Measurements from ENCODE around the gene TPP1. TPM values are rescaled to one million over a fixed set of nuclear protein-coding genes. Genes with fewer than 3 reads are reported as not detected.

TPP1 gene
- polyA plus RNA-seq, 1 donor (not counting 4 experiments of a cell fraction or from before 2014, with no cell fraction given): 55.3 TPM

DNA sequence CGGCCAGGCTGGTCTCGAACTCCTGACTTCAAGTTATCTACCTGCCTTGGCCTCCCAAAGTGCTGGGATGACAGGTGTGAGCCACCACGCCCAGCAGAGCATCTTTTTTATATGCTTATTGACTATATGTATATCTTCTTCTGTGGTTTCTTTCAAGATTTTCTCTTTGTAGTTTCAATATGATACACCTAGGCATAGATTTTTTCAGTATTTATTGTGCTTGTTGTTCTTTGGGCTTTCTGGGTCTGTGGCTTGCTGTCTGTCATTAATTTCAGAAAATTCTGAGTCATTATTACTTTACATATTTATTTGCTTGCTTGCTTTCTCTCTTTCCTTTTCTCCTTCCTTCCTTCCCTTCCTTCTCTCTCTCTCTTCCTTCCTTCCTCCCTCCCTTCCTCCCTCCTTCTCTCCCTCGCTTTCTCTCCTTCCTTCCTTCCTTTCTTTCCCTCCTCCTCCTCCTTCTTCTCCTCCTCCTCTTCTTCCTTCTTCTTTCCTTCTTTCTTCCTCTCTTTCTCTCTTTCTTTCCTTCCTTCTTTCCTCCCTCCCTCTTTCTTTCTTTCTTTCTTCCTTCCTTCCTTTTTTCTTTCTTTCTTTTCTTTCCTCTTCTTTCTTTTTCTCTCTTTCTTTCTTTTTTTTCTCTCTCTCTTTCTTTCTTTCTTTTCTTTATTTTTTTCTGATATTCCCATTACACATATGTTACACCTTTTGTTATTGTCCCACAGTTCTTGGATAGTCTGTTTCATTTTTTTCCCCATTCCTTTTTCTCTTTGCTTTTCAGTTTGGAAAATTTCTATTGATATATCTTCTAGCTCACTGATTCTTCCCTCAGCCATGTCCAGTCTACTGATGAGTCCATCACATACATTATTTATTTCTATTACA lies 47.3 kb upstream of the TPP1 start:
- no peaks in the 10 kb centered on the region for H3K9me3 ChIP-seq (ENCODE audit: control insufficient read depth, low read depth, low read length)
- no peak for TF ChIP-seq CTCF (optimal IDR thresholded peaks at IDR 0.05 in 1 of 3, IDR thresholded peaks at IDR 0.05 in 1 of 3, conservative IDR thresholded peaks at IDR 0.05 in 1 of 3; ENCODE audit: extremely low read depth in 1 of 3, insufficient read depth in 2 of 3, low read length in 3 of 3)
- no peak for TF ChIP-seq EZH2 (IDR thresholded peaks at IDR 0.05; ENCODE audit: low read length)
- no peak overlapping the region for H2AFZ ChIP-seq (ENCODE audit: control insufficient read depth, low read length)
- H3K9ac ChIP-seq (ENCODE audit: control insufficient read depth, extremely low read depth, insufficient read depth, low read length): no peak overlapping the region
- H3K36me3 ChIP-seq (ENCODE audit: control insufficient read depth in 2 of 2, extremely low read depth in 1 of 2, insufficient read depth in 2 of 2, low read length in 2 of 2): no peaks in the 10 kb centered on the region
- no peak overlapping the region for H3K4me3 ChIP-seq (ENCODE audit: control insufficient read depth in 2 of 3, extremely low read depth in 1 of 3, insufficient read depth in 2 of 3, low read depth in 1 of 3, low read length in 3 of 3)
- peaks cover 2% of the 10 kb centered on the region for H3K27me3 ChIP-seq (ENCODE audit: control insufficient read depth, extremely low read depth, insufficient read depth, low read length)
- H3K4me1 ChIP-seq (ENCODE audit: control insufficient read depth, extremely low read depth, insufficient read depth, low read length): no peaks in the 10 kb centered on the region
- FAIRE-seq: no peak
- dilution Hi-C loops (cut with MboI; ENCODE audit: extremely low pct_ligation_motif_present, low sequenced_read_pairs): no loop called here
- H3K27ac ChIP-seq (ENCODE audit: control insufficient read depth, insufficient read depth, low read length): no peak overlapping the region
- no peak for DNase-seq (ENCODE audit: low read depth, low spot score)
- H3K9me1 ChIP-seq (ENCODE audit: control insufficient read depth, extremely low read depth, insufficient read depth, low read length): no peaks in the 10 kb centered on the region
- no peaks in the 10 kb centered on the region for H3K79me2 ChIP-seq (ENCODE audit: control insufficient read depth, insufficient read depth, low read length)
- no peak overlapping the region for H3K4me2 ChIP-seq (ENCODE audit: control insufficient read depth, extremely low read depth, insufficient read depth, low read depth, low read length)
- H4K20me1 ChIP-seq (ENCODE audit: control insufficient read depth, extremely low read depth, insufficient read depth, low read length): no peaks in the 10 kb centered on the region

- Histone ChIP-seq H3K27me3 (ENCODE audit: control insufficient read depth, extremely low read depth, insufficient read depth, low read length) (peaks cover 2% of the 10 kb centered on the region), H3K9ac (ENCODE audit: control insufficient read depth, extremely low read depth, insufficient read depth, low read length) (no peak overlapping the region), H3K4me2 (ENCODE audit: control insufficient read depth, extremely low read depth, insufficient read depth, low read depth, low read length) (no peak overlapping the region), H3K79me2 (ENCODE audit: control insufficient read depth, insufficient read depth, low read length) (no peaks in the 10 kb centered on the region), H3K27ac (ENCODE audit: control insufficient read depth, insufficient read depth, low read length) (no peak overlapping the region), H2AFZ (ENCODE audit: control insufficient read depth, low read length) (no peak overlapping the region), H3K9me3 (ENCODE audit: control insufficient read depth, low read depth, low read length) (no peaks in the 10 kb centered on the region), H3K36me3 (ENCODE audit: control insufficient read depth in 2 of 2, extremely low read depth in 1 of 2, insufficient read depth in 2 of 2, low read length in 2 of 2) (no peaks in the 10 kb centered on the region), H3K9me1 (ENCODE audit: control insufficient read depth, extremely low read depth, insufficient read depth, low read length) (no peaks in the 10 kb centered on the region), H3K4me3 (ENCODE audit: control insufficient read depth in 2 of 3, extremely low read depth in 1 of 3, insufficient read depth in 2 of 3, low read depth in 1 of 3, low read length in 3 of 3) (no peak overlapping the region), H4K20me1 (ENCODE audit: control insufficient read depth, extremely low read depth, insufficient read depth, low read length) (no peaks in the 10 kb centered on the region), H3K4me1 (ENCODE audit: control insufficient read depth, extremely low read depth, insufficient read depth, low read length) (no peaks in the 10 kb centered on the region)
- DNase-seq (ENCODE audit: low read depth, low spot score) (no peak), FAIRE-seq (no peak)
- dilution Hi-C loops (cut with MboI; ENCODE audit: extremely low pct_ligation_motif_present, low sequenced_read_pairs): no loop called here
- TF ChIP-seq CTCF (optimal IDR thresholded peaks at IDR 0.05 in 1 of 3, IDR thresholded peaks at IDR 0.05 in 1 of 3, conservative IDR thresholded peaks at IDR 0.05 in 1 of 3; ENCODE audit: extremely low read depth in 1 of 3, insufficient read depth in 2 of 3, low read length in 3 of 3): no peak
- no peak for TF ChIP-seq EZH2 (IDR thresholded peaks at IDR 0.05; ENCODE audit: low read length)
Measured at GRCh38 chr11:6664551-6664950, 45.3 kb upstream of the TPP1 start.

Measured in keratinocyte (primary cell).